HEK293T (cell line): ENCODE measurements around the gene STK39.

Experiments
- CTCF ChIA-PET: fragments of 350-600 bp; formaldehyde crosslinking; extraction: SDS; loops from one replicate; lab custom pipeline; 2021; ENCODE audit warnings: antibody characterized with exemption, inconsistent platforms; lab: Yijun Ruan, JAX
- POLR2A ChIA-PET: fragments of 350-600 bp; formaldehyde crosslinking; extraction: SDS; loops from one replicate; lab custom pipeline; 2020; ENCODE audit warnings: antibody characterized with exemption, inconsistent platforms; lab: Yijun Ruan, JAX
- DNase-seq: peaks from one replicate; pipeline ENCODE4 v3.0.0; 2012; ENCODE audit warnings: mixed read lengths; ENCODE audit errors: extremely low spot score
- ARNT ChIP-seq: fragments of 450-650 bp; IDR thresholded peaks from 2 replicates; pipeline ENCODE4 v1.6.1; 2017; ENCODE audit warnings: mild to moderate bottlenecking
- BHLHE40 ChIP-seq: fragments of 450-650 bp; IDR thresholded peaks from 2 replicates; pipeline ENCODE4 v1.6.1; 2016; ENCODE audit warnings: mild to moderate bottlenecking, moderate library complexity, borderline replicate concordance
- CTBP1 ChIP-seq: fragments of 450-650 bp; IDR thresholded peaks from 2 replicates; pipeline ENCODE4 v1.6.1; 2016; ENCODE audit warnings: borderline replicate concordance
- ELF4 ChIP-seq: fragments of 450-650 bp; IDR thresholded peaks from 2 replicates; pipeline ENCODE4 v1.6.1; 2017; ENCODE audit warnings: antibody characterized with exemption
- FOXA1 ChIP-seq: fragments of 450-650 bp; IDR thresholded peaks from 2 replicates; pipeline ENCODE4 v1.6.1; 2016; ENCODE audit warnings: mild to moderate bottlenecking
- FOXK2 ChIP-seq: fragments of 450-650 bp; IDR thresholded peaks from 2 replicates; pipeline ENCODE4 v1.6.1; 2016; ENCODE audit warnings: mild to moderate bottlenecking
- FOXM1 ChIP-seq: fragments of 450-650 bp; IDR thresholded peaks from 2 replicates; pipeline ENCODE4 v1.6.1; 2017; ENCODE audit warnings: mild to moderate bottlenecking, borderline replicate concordance
- HDGF ChIP-seq: fragments of 450-650 bp; IDR thresholded peaks from 2 replicates; pipeline ENCODE4 v1.6.1; 2017; ENCODE audit warnings: antibody characterized with exemption, borderline replicate concordance
- L3MBTL2 ChIP-seq: fragments of 450-650 bp; conservative IDR thresholded peaks from 2 replicates; pipeline ENCODE4 v1.6.1; 2016; ENCODE audit warnings: mild to moderate bottlenecking
- LEF1 ChIP-seq: fragments of 450-650 bp; IDR thresholded peaks from 2 replicates; pipeline ENCODE4 v1.6.1; 2017; ENCODE audit warnings: mild to moderate bottlenecking, borderline replicate concordance
- NFRKB ChIP-seq: fragments of 450-650 bp; IDR thresholded peaks from 2 replicates; pipeline ENCODE4 v1.6.1; 2016; ENCODE audit warnings: mild to moderate bottlenecking, moderate library complexity
- SP1 ChIP-seq: fragments of 450-650 bp; IDR thresholded peaks from 2 replicates; pipeline ENCODE4 v1.6.1; 2017
- SUZ12 ChIP-seq: fragments of 450-650 bp; IDR thresholded peaks from 2 replicates; pipeline ENCODE4 v1.6.1; 2016; ENCODE audit warnings: mild to moderate bottlenecking
- TARDBP ChIP-seq: fragments of 450-650 bp; IDR thresholded peaks from 2 replicates; pipeline ENCODE4 v1.6.1; 2016
- ZNF384 ChIP-seq: fragments of 450-650 bp; IDR thresholded peaks from 2 replicates; pipeline ENCODE4 v1.6.1; 2016
- TF ChIP-seq, protein P1 (sequence below): fragments of 450-650 bp; IDR thresholded peaks from 2 replicates; pipeline ENCODE4 v1.6.1; 2016

STK39 gene

DNA sequence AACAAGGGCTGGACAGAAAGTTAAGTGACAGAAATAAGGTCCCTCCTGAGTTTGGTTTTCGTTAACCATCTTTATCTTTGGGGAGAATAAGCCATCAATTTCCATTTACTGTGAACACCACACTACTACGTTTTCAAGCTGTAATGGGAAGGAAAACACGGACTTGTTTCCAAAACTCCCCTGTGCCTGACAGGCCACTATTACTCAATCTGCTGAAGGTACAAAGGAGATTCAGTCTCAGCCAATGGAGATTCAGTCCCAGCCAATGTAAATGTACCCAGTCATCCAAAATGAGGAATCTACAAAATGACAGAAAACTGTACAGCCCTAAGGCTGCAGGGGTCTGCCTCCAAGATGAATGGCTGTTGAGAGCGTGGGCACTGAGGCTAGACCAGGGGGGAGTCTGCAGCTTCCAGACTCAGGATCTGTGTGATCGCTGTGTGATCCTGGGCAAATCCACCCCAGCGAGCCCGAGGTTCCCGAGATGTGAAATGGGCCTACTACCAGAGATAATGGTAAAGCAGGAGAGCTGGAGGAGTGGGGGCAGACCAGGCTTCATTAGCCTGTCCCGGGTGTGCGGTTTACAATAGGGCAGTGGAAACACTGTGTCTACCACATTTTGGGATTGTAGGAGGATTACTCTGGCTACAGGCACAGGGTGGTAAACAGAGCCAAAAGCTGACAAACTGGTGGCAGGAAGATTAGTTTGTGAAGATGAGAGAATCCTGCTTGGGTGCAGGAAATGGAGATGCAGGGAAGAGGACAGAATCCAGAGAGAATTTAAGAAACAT lies 284.8 kb downstream of the STK39 start:
- CTCF ChIA-PET = interaction anchor here (0.5 kb wide), 1 partner anchor 178 kb away, joined by 3 read pairs; no protein-coding TSS in a partner anchor
- POLR2A ChIA-PET = no interaction called here
- no peak for DNase-seq
- no peak for TF ChIP-seq NFRKB
- TF ChIP-seq ELF4 = no peak
- TF ChIP-seq, protein P1, sequence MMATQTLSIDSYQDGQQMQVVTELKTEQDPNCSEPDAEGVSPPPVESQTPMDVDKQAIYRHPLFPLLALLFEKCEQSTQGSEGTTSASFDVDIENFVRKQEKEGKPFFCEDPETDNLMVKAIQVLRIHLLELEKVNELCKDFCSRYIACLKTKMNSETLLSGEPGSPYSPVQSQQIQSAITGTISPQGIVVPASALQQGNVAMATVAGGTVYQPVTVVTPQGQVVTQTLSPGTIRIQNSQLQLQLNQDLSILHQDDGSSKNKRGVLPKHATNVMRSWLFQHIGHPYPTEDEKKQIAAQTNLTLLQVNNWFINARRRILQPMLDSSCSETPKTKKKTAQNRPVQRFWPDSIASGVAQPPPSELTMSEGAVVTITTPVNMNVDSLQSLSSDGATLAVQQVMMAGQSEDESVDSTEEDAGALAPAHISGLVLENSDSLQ = no peak
- TF ChIP-seq CTBP1 = no peak
- no peak for TF ChIP-seq ARNT

DNA sequence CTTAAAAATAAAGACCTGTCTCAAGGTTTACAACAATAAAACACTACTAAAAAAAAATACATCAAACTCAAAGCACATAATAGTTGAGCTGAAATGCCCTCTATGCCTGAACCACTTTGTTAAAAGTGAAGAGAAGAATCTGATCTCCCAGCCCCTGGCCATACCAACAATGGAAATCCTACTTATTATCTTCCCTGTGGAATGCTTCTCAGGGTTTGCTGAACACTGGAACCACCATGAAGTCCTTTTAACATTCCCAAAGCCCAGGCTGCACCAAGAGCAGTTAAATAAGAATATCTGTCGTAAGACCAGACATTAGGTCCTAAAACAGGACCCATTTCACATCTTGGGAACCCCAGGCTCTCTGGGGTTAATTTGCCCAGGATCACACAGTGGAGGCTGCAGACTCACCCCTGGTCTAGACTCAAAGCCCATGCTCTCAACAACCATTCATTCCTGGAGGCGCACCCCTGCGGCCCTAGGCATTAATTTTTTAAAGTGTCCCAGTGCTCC lies 285.8 kb downstream of the STK39 start:
- TF ChIP-seq L3MBTL2 (no peak), FOXM1 (no peak), TARDBP (no peak), HDGF (no peak), SUZ12 (no peak), BHLHE40 (no peak), LEF1 (no peak), NFRKB (no peak), CTBP1 (no peak)
- CTCF ChIA-PET = no interaction called here
- DNase-seq = no peak
- POLR2A ChIA-PET = no interaction called here

DNA sequence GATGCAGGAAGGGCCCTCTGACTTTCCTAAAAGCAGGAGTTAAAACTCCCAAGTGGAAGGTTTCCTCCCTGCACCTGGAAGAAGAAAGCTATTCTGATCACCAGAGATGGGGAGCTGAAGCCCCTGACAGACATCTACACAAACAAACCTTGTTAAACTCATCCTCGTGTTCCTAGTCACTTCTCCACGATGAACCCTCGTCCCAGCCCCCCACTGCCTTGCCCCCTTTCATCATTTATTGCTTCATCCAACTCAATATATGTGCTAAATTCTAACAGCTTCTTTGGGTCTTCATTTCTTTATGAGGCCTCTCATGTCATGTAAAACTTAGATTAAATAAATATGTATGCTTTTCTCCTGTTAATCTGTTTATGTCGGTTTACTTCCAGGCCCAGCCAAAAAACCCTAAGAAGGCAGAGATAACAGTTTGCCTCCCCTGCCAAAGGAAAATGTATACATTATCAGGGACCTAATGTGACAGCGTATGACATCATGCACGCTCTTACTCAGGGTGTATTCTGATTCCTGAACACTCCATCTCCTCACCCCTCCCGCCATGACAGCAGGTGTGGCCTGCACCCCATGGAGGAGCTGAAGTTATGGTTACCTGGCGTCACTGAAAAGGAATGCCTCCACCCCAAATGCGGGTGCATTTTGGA lies 287.2 kb downstream of the STK39 start:
- DNase-seq = no peak
- no peak for TF ChIP-seq L3MBTL2
- TF ChIP-seq CTBP1 = no peak
- TF ChIP-seq TARDBP = no peak
- no peak for TF ChIP-seq SP1
- TF ChIP-seq, protein P1 = no peak
- no peak for TF ChIP-seq BHLHE40
- TF ChIP-seq ZNF384 = no peak
- no peak for TF ChIP-seq FOXA1
- no peak for TF ChIP-seq ELF4

DNA sequence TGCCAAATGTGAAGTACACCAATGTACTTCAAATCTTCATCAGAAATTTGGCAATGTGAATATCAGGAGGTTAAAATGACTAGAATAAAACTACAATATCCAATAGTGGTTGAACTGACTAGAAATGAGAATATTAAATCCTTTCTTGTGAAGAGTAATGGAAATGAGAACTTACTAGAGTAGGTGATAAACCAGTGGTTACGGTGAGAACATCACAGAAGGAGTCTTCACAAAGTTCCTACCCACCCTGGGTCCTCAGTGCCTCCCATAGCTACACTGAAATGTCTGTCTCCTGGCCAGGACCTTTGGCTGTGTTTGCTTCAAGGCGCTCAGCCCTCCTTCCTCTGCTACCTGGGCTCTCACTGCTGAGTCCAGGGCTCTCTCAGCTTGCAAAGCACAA lies 289.7 kb downstream of the STK39 start:
- TF ChIP-seq FOXM1 (no peak), BHLHE40 (no peak), ZNF384 (no peak), NFRKB (no peak), CTBP1 (no peak), ARNT (no peak), SP1 (no peak), ELF4 (no peak), SUZ12 (no peak), HDGF (no peak), FOXA1 (no peak), L3MBTL2 (no peak), LEF1 (no peak), FOXK2 (no peak), TARDBP (no peak)
- TF ChIP-seq, protein P1 = no peak
- DNase-seq = no peak
- ChIA-PET CTCF (interaction anchor here (0.7 kb wide), 1 partner anchor 659 kb away, joined by 3 read pairs; no protein-coding TSS in a partner anchor), POLR2A (no interaction called here)

More for the DNA sequence above, 287.2 kb downstream of the STK39 start:
- CTCF ChIA-PET = no interaction called here
- POLR2A ChIA-PET = no interaction called here

DNA sequence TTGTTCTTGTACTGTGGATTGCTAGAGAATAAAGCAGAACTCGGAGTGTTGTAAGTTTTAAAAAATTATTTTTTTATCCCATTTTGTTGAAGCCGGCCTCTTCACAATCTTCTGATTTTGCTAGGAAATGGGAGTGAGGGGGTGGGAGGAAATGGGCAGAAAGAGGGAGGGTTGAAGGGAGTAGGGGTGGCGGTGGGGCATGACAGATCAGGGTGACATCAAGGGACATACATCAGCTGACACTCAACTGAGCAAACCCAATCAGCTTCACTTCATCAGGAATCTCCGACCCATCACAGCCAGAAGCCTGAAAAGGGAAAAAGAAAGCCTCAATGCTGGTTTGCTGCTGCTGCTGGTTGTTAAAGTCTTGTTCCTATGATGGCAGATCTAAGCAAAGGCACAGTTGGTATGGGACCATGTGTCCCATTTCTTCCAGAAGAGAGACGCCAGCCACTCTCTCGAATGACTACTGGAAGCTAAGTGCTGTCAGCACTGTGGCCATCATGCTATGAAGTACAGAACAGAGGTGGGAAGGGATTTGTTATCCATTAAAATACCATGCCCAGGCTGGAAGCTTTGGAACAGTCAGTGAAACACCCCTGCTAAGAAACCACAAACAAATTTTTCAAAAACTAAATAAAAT lies 292.0 kb downstream of the STK39 start:
- POLR2A ChIA-PET = no interaction called here
- TF ChIP-seq SUZ12 (no peak), FOXK2 (no peak), ARNT (no peak)
- TF ChIP-seq, protein P1 = no peak
- CTCF ChIA-PET = no interaction called here
- DNase-seq = no peak

DNA sequence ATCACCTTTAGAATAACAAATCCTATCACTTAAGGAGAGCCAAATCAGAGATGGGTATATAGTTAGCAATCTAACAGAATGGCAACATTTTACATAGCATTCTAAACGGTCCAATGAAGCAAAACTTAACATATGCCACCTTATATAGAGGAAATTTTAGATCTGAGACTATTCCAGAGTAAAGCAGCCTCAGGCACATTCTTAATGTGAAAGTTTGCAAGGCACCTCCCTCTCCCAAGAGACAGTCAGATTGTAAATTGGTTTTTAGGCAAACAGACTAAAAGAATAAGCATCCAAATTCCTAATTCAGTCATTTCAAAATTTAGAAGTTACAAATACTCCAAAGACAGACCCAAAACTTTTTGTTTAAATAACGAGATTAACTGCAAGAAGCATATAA lies 292.9 kb downstream of the STK39 start:
- no peak for DNase-seq
- CTCF ChIA-PET = no interaction called here
- POLR2A ChIA-PET = no interaction called here
- no peak for TF ChIP-seq FOXK2
- TF ChIP-seq ZNF384 = no peak
- no peak for TF ChIP-seq FOXM1
- no peak for TF ChIP-seq LEF1
- TF ChIP-seq, protein P1 = no peak
- no peak for TF ChIP-seq ARNT
- TF ChIP-seq L3MBTL2 = no peak
- TF ChIP-seq NFRKB = no peak
- no peak for TF ChIP-seq HDGF
- TF ChIP-seq SP1 = no peak
- no peak for TF ChIP-seq ELF4
